Measurements from ENCODE around the gene IFITM1. TPM values are rescaled to one million over a fixed set of nuclear protein-coding genes. Genes with fewer than 3 reads are reported as not detected.

The IFITM1 gene
- 2.5 and 10.0 TPM in 2 replicates for total RNA-seq

DNA sequence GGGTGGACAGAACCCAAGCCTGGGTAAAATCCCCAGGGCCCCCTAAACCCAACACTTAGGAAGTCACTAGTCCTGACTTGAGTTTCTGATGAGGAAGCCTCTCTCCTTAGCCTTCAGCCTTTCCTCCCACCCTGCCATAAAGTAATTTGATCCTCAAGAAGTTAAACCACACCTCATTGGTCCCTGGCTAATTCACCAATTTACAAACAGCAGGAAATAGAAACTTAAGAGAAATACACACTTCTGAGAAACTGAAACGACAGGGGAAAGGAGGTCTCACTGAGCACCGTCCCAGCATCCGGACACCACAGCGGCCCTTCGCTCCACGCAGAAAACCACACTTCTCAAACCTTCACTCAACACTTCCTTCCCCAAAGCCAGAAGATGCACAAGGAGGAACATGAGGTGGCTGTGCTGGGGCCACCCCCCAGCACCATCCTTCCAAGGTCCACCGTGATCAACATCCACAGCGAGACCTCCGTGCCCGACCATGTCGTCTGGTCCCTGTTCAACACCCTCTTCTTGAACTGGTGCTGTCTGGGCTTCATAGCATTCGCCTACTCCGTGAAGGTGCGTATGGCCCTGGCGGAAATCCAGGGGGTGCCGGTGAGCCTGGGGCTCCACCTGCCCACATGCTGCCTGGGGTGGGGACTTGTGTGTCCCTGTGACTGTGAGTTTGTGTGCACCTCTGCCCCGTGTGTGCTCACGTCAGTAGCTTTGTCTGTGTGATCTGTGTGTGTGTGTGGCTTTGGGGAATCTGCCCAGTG lies at the start of gene IFITM1:
Gene IFITM1 (plus strand): TSS at position 254 of the 767 bp plus-strand sequence. CDS start 131 bp downstream, at position 385.

DNA sequence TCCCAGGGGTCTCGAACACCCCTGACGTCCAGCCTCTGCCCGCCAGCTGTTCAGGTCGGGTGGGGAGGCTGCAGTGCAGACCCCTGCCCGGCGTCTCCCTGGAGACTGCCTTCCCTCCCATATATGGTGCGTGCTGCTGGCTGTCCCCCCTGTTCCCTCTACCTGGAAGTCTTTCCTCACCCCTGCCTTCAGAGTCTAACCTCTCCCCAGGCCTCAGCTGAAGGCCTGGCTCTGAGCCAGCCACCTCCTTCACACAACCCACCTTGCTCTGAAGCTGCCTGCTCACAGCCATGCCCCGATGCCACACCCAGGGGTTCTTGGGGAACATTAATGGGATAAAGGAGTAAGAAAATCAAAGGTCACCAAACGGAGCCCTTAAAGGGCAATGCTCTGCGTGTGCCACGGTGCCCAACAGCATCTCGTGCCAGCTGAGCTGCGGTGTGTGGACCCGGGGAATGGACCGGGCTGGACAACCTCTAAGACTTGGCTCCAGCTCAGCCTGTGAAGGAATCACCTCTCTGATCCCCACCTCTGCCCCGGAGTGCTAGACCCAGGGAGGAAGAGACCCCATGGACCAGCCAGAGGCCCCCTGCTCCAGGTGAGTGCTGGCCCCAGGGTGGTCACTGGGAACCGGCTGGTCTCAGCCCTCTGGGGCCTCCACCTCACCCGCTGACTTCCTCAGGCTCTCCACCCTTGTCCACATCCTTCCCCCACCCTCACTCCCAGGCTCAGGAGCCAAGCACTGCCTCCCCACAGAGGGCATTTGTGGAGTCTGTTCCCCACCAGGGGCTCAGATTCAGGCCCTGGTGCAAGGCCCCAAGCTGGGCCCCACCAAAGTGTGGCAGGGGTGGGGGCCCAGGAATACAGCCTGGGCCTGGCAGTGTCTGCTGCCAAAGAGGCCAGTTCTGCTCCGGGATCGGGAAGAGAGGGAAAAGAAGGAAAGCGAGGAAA lies 35.6 kb upstream of the IFITM1 start, which contains the start of gene NLRP6:
Gene NLRP6 (plus strand): TSS at position 407 of the 951 bp plus-strand sequence. CDS start 163 bp downstream, at position 570.

DNA sequence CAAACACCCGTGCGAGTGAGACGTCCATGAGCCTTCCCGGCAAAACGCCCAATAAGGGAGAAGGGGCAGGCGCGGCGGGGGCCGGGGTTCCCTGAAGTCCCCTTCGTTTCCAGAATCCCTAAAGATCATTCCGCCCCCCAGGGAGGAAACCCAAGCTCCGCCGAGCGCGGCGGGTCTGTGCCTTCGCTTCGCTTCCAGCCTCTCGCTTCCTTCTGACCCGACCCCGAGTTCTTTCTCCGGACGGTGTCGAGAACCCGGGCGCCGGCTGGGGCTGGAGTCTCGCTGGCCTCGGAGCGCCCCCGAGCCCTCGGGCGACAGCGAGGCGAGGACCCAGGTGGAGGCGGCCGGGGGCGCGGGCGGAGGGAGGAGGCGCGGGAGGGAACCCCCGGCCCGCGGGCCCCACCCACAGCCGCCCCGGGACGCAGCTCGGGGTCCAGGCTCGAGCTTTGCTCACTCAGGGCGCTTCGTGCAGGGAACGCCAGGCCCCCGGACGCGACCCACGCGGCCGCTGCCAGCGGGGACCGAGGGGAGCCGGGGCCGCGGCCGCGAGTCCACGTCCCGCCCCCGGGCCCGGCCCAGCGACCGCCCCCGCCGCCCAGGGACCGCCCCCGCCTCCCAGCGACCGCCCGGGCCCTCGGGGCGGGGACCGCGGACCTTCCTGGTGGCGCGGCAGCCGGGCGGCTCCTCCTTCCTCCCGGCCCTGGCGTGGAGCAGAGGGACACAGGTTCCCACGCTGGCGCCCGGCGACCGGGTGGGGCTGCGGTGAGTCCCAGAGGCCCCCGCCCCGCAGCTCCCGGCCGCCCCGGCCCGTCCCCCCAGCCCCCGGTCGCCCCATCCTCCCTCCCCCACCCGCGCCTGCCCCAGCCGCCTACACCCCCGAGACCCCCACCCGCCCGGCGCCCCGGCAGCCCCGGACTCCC lies 25.1 kb upstream of the IFITM1 start, which contains the start of gene PGGHG:
Gene PGGHG (plus strand): TSS at position 649 of the 920 bp plus-strand sequence. CDS start 691 bp downstream, outside the sequence.

DNA sequence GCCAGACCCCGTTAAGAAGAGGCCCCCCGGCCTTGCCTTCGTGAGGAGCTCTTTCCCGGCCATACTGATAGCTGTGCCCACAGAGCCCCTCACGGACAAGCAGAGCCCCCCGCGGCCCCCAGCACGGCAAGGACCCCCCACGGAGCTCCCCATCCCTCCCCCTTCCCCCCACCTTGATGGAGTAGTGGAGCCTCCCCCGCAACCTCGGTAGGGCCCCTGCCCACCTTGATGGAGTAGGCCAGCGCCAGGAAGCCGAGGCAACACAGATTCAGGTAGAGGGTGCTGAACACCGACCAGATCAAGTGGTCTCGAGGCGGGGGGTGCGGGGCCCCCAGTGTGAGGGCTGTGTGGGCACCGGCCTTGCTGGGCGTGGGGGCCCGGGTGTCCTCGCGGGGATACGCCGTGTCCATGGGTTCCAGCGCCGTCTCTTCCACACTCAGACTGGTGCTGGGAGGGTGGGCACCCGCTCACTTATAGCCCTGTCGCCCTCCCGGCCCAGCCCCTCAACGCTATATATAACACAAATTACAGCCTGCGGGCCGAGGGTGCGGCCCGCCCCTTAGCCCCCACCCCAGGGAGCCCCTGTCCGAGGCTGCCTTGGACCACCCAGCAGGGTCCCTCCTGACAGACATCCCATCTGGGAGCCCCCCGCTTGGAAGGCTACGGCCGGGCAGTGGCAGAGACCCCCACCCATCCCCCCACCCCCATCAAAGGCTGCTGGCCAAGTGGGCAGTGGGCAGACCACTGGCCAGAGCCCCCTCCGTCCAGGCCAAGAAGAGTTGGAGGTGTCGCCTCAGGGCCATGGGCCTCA lies 14.6 kb upstream of the IFITM1 start, which contains the start of gene IFITM5:
Gene IFITM5 (minus strand): TSS at position 446 of the 811 bp plus-strand sequence. CDS start 36 bp downstream, at position 410.

DNA sequence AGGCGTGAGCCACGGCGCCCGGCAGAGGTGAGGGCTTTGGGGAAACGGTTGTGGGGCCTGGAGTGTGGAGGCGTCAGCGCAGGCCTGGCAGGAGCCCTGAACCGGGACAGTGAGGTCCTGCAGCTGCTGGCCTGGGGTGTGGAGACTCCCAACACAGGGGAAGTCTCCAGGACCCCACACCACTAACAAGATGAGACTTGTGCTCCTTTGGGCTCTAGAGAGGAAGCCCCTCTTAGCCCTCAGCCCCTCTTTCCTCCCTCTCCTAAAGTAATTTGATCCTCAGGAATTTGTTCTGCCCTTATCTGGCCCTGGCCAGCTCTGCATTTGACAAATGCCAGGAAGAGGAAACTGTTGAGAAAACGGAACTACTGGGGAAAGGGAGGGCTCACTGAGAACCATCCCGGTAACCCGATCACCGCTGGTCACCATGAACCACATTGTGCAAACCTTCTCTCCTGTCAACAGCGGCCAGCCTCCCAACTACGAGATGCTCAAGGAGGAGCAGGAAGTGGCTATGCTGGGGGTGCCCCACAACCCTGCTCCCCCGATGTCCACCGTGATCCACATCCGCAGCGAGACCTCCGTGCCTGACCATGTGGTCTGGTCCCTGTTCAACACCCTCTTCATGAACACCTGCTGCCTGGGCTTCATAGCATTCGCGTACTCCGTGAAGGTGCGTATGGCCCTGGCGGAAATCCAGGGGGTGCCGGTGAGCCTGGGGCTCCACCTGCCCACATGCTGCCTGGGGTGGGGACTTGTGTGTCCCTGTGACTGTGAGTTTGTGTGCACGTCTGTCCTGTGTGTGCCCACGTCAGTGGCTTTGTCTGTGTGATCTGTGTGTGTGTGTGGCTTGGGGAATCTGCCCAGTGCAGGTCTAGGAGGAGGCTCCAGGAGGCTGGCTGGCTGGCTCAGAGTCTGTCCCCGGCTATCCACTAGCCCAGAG lies 5.8 kb upstream of the IFITM1 start, which contains the start of gene IFITM2:
Gene IFITM2 (plus strand): TSS at position 51 of the 943 bp plus-strand sequence. CDS start 377 bp downstream, at position 428.

Small RNAs within 50 kb of the gene (small RNA-seq; reads per million reads assigned to genes)
- not detected for gene AC136475.6

Other genes with a start within 250 kb of the IFITM1 start
- not detected in 2 replicates for gene SCGB1C1, start 121.0 kb upstream of the IFITM1 start, total RNA-seq
- 13.7 and 13.9 TPM in 2 replicates for gene BET1L, start 106.6 kb upstream of the IFITM1 start, total RNA-seq
- gene RIC8A, start 106.3 kb upstream of the IFITM1 start, total RNA-seq = 86.4 and 108 TPM in 2 replicates
- gene SIRT3, start 77.7 kb upstream of the IFITM1 start, total RNA-seq = 5.6 and 8.5 TPM in 2 replicates
- 184 and 220 TPM in 2 replicates for gene PSMD13, start 77.1 kb upstream of the IFITM1 start, total RNA-seq
- not detected in 2 replicates for gene NLRP6, start 35.6 kb upstream of the IFITM1 start, total RNA-seq
- gene PGGHG, start 24.9 kb upstream of the IFITM1 start, total RNA-seq = 8.9 and 13.2 TPM in 2 replicates
- gene IFITM5, start 14.5 kb upstream of the IFITM1 start, total RNA-seq = not detected in 2 replicates
- gene IFITM2, start 6.2 kb upstream of the IFITM1 start, total RNA-seq = 72.5 and 210 TPM in 2 replicates
- gene IFITM3, start 6.8 kb downstream of the IFITM1 start, total RNA-seq = 51.2 and 85.8 TPM in 2 replicates
- 0.86 and 1.1 TPM in 2 replicates for gene B4GALNT4, start 55.5 kb downstream of the IFITM1 start, total RNA-seq
- gene PKP3, start 80.2 kb downstream of the IFITM1 start, total RNA-seq = 0.07 and 0.13 TPM in 2 replicates
- 27.9 and 32.9 TPM in 2 replicates for gene SIGIRR, start 101.0 kb downstream of the IFITM1 start, total RNA-seq
- gene ANO9, start 128.0 kb downstream of the IFITM1 start, total RNA-seq = under 0.01 TPM in 1 of 2 replicates, not detected in the other
- 31.0 and 35.1 TPM in 2 replicates for gene PTDSS2, start 136.2 kb downstream of the IFITM1 start, total RNA-seq
- 127 and 179 TPM in 2 replicates for gene RNH1, start 193.2 kb downstream of the IFITM1 start, total RNA-seq
- 50.8 and 71.9 TPM in 2 replicates for gene HRAS, start 221.5 kb downstream of the IFITM1 start, total RNA-seq
- 0.36 and 0.40 TPM in 2 replicates for gene LRRC56, start 223.5 kb downstream of the IFITM1 start, total RNA-seq
- 0.53 and 0.57 TPM in 2 replicates for gene LMNTD2, start 246.7 kb downstream of the IFITM1 start, total RNA-seq
- gene RASSF7, start 246.9 kb downstream of the IFITM1 start, total RNA-seq = 8.4 and 10.7 TPM in 2 replicates

Data from thoracic aorta endothelial cell (primary cell).